ENCODE data around the gene NALF2.

DNA sequence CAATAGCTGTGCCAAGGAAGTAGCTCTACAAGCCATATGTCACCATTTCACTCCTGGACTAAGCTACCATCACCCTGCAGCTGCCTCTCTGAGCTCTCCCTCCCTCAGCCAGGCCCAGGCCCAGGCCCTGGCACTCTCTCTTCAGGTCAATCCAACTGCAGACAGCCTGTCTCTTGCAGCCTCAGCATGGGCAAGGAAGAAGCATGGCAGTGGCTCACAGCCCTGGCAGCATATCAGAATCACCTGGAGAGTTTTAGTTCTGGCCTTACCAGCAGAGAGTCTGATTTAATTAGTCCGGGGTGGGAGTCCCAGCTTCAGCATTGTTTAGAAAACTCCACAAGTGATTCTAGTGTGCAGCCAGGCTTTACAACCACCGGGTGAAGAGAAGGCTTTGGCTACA lies 31.5 kb downstream of the NALF2 start:
- TF ChIP-seq, protein P1, sequence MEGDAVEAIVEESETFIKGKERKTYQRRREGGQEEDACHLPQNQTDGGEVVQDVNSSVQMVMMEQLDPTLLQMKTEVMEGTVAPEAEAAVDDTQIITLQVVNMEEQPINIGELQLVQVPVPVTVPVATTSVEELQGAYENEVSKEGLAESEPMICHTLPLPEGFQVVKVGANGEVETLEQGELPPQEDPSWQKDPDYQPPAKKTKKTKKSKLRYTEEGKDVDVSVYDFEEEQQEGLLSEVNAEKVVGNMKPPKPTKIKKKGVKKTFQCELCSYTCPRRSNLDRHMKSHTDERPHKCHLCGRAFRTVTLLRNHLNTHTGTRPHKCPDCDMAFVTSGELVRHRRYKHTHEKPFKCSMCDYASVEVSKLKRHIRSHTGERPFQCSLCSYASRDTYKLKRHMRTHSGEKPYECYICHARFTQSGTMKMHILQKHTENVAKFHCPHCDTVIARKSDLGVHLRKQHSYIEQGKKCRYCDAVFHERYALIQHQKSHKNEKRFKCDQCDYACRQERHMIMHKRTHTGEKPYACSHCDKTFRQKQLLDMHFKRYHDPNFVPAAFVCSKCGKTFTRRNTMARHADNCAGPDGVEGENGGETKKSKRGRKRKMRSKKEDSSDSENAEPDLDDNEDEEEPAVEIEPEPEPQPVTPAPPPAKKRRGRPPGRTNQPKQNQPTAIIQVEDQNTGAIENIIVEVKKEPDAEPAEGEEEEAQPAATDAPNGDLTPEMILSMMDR (conservative IDR thresholded peaks at IDR 0.05; ENCODE audit: low read depth, low read length) = no peak
- TF ChIP-seq EZH2 (IDR thresholded peaks at IDR 0.05; ENCODE audit: low read length, unreplicated experiment) (no peak), EZH2phosphoT487 (IDR thresholded peaks at IDR 0.05; ENCODE audit: borderline replicate concordance, low read length) (no peak)

All from PC-3 (cell line).